Peyer's patch (tissue), 4 donors: ENCODE measurements around the gene KCNMA1.

ENCODE experiments used
- POLR2A ChIP-seq, 2 donors: fragments of 450-650 bp; IDR thresholded peaks; one replicate each; pipeline ENCODE4 v1.5.1; 2017; ENCODE audit warnings: antibody characterized with exemption in 2 of 2, mild to moderate bottlenecking in 2 of 2, moderate library complexity in 2 of 2
- TF ChIP-seq, protein P1 (sequence below), 6 experiments: fragments of 450-650 bp in 4 of 6; fragments of 200-600 bp in 2 of 6; sonication (generic) in 1 of 6; IDR thresholded peaks; one replicate each; pipeline ENCODE4 v1.5.1; 2017 to 2019; ENCODE audit warnings: antibody characterized with exemption in 6 of 6, mild to moderate bottlenecking in 3 of 6, moderate library complexity in 1 of 6

DNA sequence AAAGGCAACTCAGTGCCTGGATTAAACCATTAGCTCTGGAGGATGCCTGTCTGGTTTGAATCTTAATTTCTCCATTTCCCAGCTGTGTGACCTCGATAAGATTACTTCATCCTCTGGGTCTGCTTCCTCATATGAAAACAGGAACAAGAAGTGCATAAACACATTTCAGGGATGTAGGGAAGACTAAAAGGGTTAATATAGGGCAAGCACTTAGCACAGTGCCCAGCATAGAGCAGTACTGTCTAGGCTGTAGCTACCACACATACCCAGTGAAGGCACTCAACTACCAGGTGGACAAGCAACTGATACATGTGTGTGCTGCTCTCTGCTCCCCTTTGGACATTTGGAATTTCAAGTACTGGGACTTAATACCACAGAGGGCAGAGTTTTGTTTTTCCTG lies 85.4 kb downstream of the KCNMA1 start:
- TF ChIP-seq, protein P1, sequence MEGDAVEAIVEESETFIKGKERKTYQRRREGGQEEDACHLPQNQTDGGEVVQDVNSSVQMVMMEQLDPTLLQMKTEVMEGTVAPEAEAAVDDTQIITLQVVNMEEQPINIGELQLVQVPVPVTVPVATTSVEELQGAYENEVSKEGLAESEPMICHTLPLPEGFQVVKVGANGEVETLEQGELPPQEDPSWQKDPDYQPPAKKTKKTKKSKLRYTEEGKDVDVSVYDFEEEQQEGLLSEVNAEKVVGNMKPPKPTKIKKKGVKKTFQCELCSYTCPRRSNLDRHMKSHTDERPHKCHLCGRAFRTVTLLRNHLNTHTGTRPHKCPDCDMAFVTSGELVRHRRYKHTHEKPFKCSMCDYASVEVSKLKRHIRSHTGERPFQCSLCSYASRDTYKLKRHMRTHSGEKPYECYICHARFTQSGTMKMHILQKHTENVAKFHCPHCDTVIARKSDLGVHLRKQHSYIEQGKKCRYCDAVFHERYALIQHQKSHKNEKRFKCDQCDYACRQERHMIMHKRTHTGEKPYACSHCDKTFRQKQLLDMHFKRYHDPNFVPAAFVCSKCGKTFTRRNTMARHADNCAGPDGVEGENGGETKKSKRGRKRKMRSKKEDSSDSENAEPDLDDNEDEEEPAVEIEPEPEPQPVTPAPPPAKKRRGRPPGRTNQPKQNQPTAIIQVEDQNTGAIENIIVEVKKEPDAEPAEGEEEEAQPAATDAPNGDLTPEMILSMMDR (IDR thresholded peaks at IDR 0.05): no peak
- no peak for TF ChIP-seq POLR2A (IDR thresholded peaks at IDR 0.05)
